HUES64 (cell line): ENCODE measurements around the gene MALSU1.
A peak's percentile ranks its signal among the peaks of the same experiment; 100 is the strongest.

ENCODE experiments used
- H3K27ac ChIP-seq: 2 replicates; pipeline ENCODE4 v1.7.0; 2013; ENCODE audit warnings: low read depth, low read length, inconsistent platforms
- H3K27me3 ChIP-seq: 2 replicates; pipeline ENCODE4 v1.6.1; 2013; ENCODE audit warnings: mild to moderate bottlenecking, low read length; ENCODE audit not compliant: insufficient read depth
- H3K36me3 ChIP-seq: 2 replicates; pipeline ENCODE4 v1.6.1; 2013; ENCODE audit warnings: mild to moderate bottlenecking, low read length; ENCODE audit not compliant: insufficient read depth
- H3K4me1 ChIP-seq: 2 replicates; pipeline ENCODE4 v1.6.1; 2013; ENCODE audit warnings: mild to moderate bottlenecking, low read length, moderate library complexity; ENCODE audit not compliant: insufficient read depth
- H3K4me3 ChIP-seq: 2 replicates; pipeline ENCODE4 v1.5.1; 2013; ENCODE audit warnings: mild to moderate bottlenecking, low read length, moderate library complexity
- H3K9ac ChIP-seq: 2 replicates; pipeline ENCODE4 v1.6.1; 2013; ENCODE audit warnings: mild to moderate bottlenecking, low read depth, low read length
- H3K9me3 ChIP-seq: 2 replicates; pipeline ENCODE4 v1.6.1; 2013; ENCODE audit warnings: low read depth, low read length; ENCODE audit not compliant: insufficient read depth
- WGBS: fragments of 150-250, 120-280 bp; methylation state at CpG from one replicate; pipeline ENCODE4 v1.1.7; 2013; ENCODE audit warnings: missing lambda C conversion rate; 5-methylcytosine and 5-hydroxymethylcytosine counted together

MALSU1 gene

DNA sequence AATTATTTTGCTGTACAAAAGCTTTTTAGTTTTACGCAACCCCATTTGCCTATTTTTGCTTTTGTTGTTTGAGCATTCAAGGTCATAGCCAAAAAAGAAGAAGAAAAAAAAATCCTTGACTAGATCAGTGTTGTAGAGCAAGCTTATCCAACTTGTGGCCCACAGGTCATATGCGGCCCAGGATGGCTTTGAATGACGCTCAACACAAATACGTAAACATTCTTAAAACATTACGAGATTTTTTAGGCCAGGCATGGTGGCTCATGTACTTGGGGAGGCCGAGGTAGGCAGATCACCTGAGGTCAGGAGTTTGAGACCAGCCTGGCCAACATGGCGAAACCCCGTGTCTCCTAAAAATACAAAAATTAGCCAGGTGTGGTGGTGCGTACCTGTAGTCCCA lies 8.1 kb upstream of the MALSU1 start:
- H3K27me3 ChIP-seq, result no peaks in the 10 kb centered on the region
- H3K4me3 ChIP-seq, result no peak overlapping the region
- H3K36me3 ChIP-seq, result no peaks in the 10 kb centered on the region
- H3K9ac ChIP-seq, result no peak overlapping the region
- no peaks in the 10 kb centered on the region for H3K4me1 ChIP-seq
- no peaks in the 10 kb centered on the region for H3K9me3 ChIP-seq
- WGBS, result 95% methylated on average over 9 of the region's 9 CpGs
- H3K27ac ChIP-seq, result no peak overlapping the region

GRCh38 chr7:23291957-23292560 lies 7.1 kb upstream of the MALSU1 start:
- no peaks in the 10 kb centered on the region for H3K4me1 ChIP-seq
- no peaks in the 10 kb centered on the region for H3K27me3 ChIP-seq
- H3K9ac ChIP-seq, result no peak overlapping the region
- H3K4me3 ChIP-seq, result no peak overlapping the region
- H3K27ac ChIP-seq, result no peak overlapping the region
- WGBS, result 84% methylated on average over 3 of the region's 3 CpGs
- no peaks in the 10 kb centered on the region for H3K9me3 ChIP-seq
- no peaks in the 10 kb centered on the region for H3K36me3 ChIP-seq

- H3K4me1 ChIP-seq, result no peaks in the 10 kb centered on the region
- H3K9ac ChIP-seq, result no peak overlapping the region
- WGBS, result 96% methylated on average over 4 of the region's 4 CpGs
- no peaks in the 10 kb centered on the region for H3K36me3 ChIP-seq
- no peaks in the 10 kb centered on the region for H3K9me3 ChIP-seq
- H3K27ac ChIP-seq, result no peak overlapping the region
- H3K27me3 ChIP-seq, result no peaks in the 10 kb centered on the region
- no peak overlapping the region for H3K4me3 ChIP-seq
These were observed 6.5 kb upstream of the MALSU1 start for GRCh38 chr7:23292623-23293022.

- Histone ChIP-seq H3K36me3 (no peaks in the 10 kb centered on the region), H3K4me3 (no peak overlapping the region), H3K4me1 (no peaks in the 10 kb centered on the region), H3K27ac (no peak overlapping the region), H3K9ac (no peak overlapping the region), H3K27me3 (no peaks in the 10 kb centered on the region), H3K9me3 (no peaks in the 10 kb centered on the region)
- 94% methylated on average over 12 of the region's 12 CpGs for WGBS
These were observed 5.6 kb upstream of the MALSU1 start for GRCh38 chr7:23293500-23294073.

- no peak overlapping the region for H3K9ac ChIP-seq
- H3K27ac ChIP-seq, result no peak overlapping the region
- 92% methylated on average over 6 of the region's 6 CpGs for WGBS
These were observed 4.4 kb upstream of the MALSU1 start for GRCh38 chr7:23294549-23295400.

GRCh38 chr7:23295401-23295697 lies 3.8 kb upstream of the MALSU1 start:
- no peak overlapping the region for H3K9ac ChIP-seq
- no peaks in the 10 kb centered on the region for H3K27me3 ChIP-seq
- peaks cover 3% of the 10 kb centered on the region; the same call in 1 of the 2 replicates for H3K4me1 ChIP-seq
- no peaks in the 10 kb centered on the region for H3K36me3 ChIP-seq
- H3K9me3 ChIP-seq, result no peaks in the 10 kb centered on the region
- H3K4me3 ChIP-seq, result no peak overlapping the region
- no peak overlapping the region for H3K27ac ChIP-seq

More at GRCh38 chr7:23294549-23295400, 4.4 kb upstream of the MALSU1 start:
- Histone ChIP-seq H3K36me3 (no peaks in the 10 kb centered on the region), H3K9me3 (no peaks in the 10 kb centered on the region), H3K4me3 (no peak overlapping the region), H3K4me1 (no peaks in the 10 kb centered on the region), H3K27me3 (no peaks in the 10 kb centered on the region)

GRCh38 chr7:23298141-23298881 lies 828 bp upstream of the MALSU1 start:
- Histone ChIP-seq H3K4me1 (peaks cover 8% of the 10 kb centered on the region; the same call in 1 of the 2 replicates), H3K36me3 (peaks cover 20% of the 10 kb centered on the region), H3K4me3 (peak overlapping the region; percentile 89), H3K27ac (no peak overlapping the region), H3K9ac (no peak overlapping the region), H3K9me3 (no peaks in the 10 kb centered on the region), H3K27me3 (no peaks in the 10 kb centered on the region)
- WGBS, result 95% methylated on average over 8 of the region's 11 CpGs

- peaks cover 8% of the 10 kb centered on the region; the same call in 1 of the 2 replicates for H3K4me1 ChIP-seq
- H3K9ac ChIP-seq, result peak overlapping the region; percentile 78
- no peaks in the 10 kb centered on the region for H3K27me3 ChIP-seq
- 35% methylated on average over 8 of the region's 12 CpGs for WGBS
- H3K36me3 ChIP-seq, result peaks cover 27% of the 10 kb centered on the region
- H3K27ac ChIP-seq, result peak overlapping the region; percentile 63
- H3K4me3 ChIP-seq, result peak overlapping the region; percentile 89
- no peaks in the 10 kb centered on the region for H3K9me3 ChIP-seq
These were observed 696 bp downstream of the MALSU1 start for GRCh38 chr7:23299770-23300300.

- peaks cover 87% of the 10 kb centered on the region for H3K36me3 ChIP-seq
- 96% methylated on average over 1 of the region's 2 CpGs for WGBS
These were observed 7.9 kb downstream of the MALSU1 start for GRCh38 chr7:23306936-23307521.

GRCh38 chr7:23308754-23309153 lies 9.6 kb downstream of the MALSU1 start:
- H3K4me1 ChIP-seq, result no peaks in the 10 kb centered on the region
- no peak overlapping the region for H3K27ac ChIP-seq
- no peak overlapping the region for H3K4me3 ChIP-seq
- peaks cover 90% of the 10 kb centered on the region for H3K36me3 ChIP-seq
- H3K9me3 ChIP-seq, result no peaks in the 10 kb centered on the region
- no peak overlapping the region for H3K9ac ChIP-seq
- no peaks in the 10 kb centered on the region for H3K27me3 ChIP-seq
- WGBS, result 95% methylated on average over 6 of the region's 6 CpGs

More at GRCh38 chr7:23306936-23307521, 7.9 kb downstream of the MALSU1 start:
- no peaks in the 10 kb centered on the region for H3K9me3 ChIP-seq
- H3K4me3 ChIP-seq, result no peak overlapping the region
- no peaks in the 10 kb centered on the region for H3K27me3 ChIP-seq
- H3K4me1 ChIP-seq, result no peaks in the 10 kb centered on the region
- no peak overlapping the region for H3K9ac ChIP-seq
- H3K27ac ChIP-seq, result no peak overlapping the region
